ENCODE data around the gene ACP7. TPM values are rescaled to one million over a fixed set of nuclear protein-coding genes. Genes with fewer than 3 reads are reported as not detected.
A peak's percentile ranks its signal among the peaks of the same experiment; 100 is the strongest.

ACP7 gene
- total and polyA plus RNA-seq, 2 of the 4 experiments (the other 2 are of a cell fraction) = not detected

DNA sequence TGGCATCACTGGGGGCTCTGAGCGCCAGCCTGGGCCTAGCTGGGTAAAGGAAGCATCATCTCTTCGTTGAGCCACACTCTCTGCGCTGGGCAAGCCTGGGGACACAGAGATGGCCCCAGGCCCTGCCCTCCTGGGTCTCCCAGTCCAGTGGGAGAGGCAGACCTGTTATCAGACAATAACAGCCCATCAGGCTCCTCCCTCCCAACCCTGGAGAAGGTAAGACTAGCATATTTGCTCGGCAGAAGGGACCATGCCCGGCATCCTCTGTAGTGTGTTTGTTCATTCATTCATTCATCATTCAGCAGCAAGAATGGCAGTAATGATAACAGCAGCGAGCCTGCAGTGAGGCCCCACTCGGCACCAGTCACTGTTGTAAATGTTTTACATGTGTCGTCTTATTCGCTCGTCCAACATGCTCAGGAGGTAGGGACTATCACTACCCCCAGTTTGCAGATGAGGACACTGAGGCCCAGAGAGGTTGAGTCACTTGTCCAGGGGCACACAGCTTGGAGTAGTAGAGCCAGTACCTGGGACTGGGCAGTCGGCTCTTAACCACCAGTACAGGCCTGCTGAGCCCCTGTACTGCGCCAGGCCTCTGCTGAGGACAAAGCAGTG, 74.6 kb downstream of the ACP7 start:
- no peak overlapping the region for H4K91ac ChIP-seq (ENCODE audit: insufficient read depth, low read depth, low read length)
- no TSS peak for BruUV-seq (replicated peaks)
- no peak overlapping the region for H3K4me3 ChIP-seq (ENCODE audit: insufficient read depth, low read depth, low read length)
- in situ Hi-C loops (cut with MboI; ENCODE audit: low sequenced_read_pairs) = no loop called here
- H3K4ac ChIP-seq (ENCODE audit: low read depth, low read length) = no peak overlapping the region
- intact Hi-C loops (cut with micrococcal nuclease) = no loop called here
- no peak overlapping the region for H3K9ac ChIP-seq (ENCODE audit: low read depth, low read length)
- dilution Hi-C loops (cut with HindIII; ENCODE audit: low sequenced_read_pairs, unreplicated experiment) = no loop called here
- ChIA-PET POLR2A (ENCODE audit: unreplicated experiment) (no interaction called here), CTCF (no interaction called here)
- no peak overlapping the region for H2AK5ac ChIP-seq (ENCODE audit: low read depth, low read length)
- no peak for ATAC-seq (ENCODE audit: low read depth)
- H2AK9ac ChIP-seq (replicated peaks; ENCODE audit: low read depth, low read length, poor library complexity) = no peak overlapping the region
- peak overlapping the region; percentile 37 for H2AFZ ChIP-seq (replicated peaks; ENCODE audit: low read length, poor library complexity)
- no peak overlapping the region for H4K8ac ChIP-seq (ENCODE audit: low read depth in 2 of 2, low read length in 2 of 2)
- TF ChIP-seq MAFK (IDR thresholded peaks at IDR 0.05; ENCODE audit: low read depth, low read length) (no peak), SMC3 (IDR thresholded peaks at IDR 0.05; ENCODE audit: low read depth, low read length) (no peak), RCOR1 (IDR thresholded peaks at IDR 0.05; ENCODE audit: insufficient replicate concordance, low read length) (no peak), FOS (IDR thresholded peaks at IDR 0.05; ENCODE audit: low read depth, low read length) (no peak), NFE2L2 (IDR thresholded peaks at IDR 0.05; ENCODE audit: low read depth, low read length) (no peak), CHD1 (IDR thresholded peaks at IDR 0.05; ENCODE audit: low read depth, low read length) (no peak), RFX5 (IDR thresholded peaks at IDR 0.05; ENCODE audit: low read depth, low read length) (no peak), BHLHE40 (IDR thresholded peaks at IDR 0.05; ENCODE audit: low read depth, low read length) (no peak), POLR2A (IDR thresholded peaks at IDR 0.05; ENCODE audit: low read depth, low read length) (no peak), MXI1 (IDR thresholded peaks at IDR 0.05; ENCODE audit: borderline replicate concordance, low read depth, low read length) (no peak), MAZ (IDR thresholded peaks at IDR 0.05; ENCODE audit: borderline replicate concordance, low read depth, low read length) (no peak), RAD21 (IDR thresholded peaks at IDR 0.05; ENCODE audit: low read length) (no peak), CEBPB (IDR thresholded peaks at IDR 0.05; ENCODE audit: low read depth, low read length) (no peak)
- TF ChIP-seq, protein P1, sequence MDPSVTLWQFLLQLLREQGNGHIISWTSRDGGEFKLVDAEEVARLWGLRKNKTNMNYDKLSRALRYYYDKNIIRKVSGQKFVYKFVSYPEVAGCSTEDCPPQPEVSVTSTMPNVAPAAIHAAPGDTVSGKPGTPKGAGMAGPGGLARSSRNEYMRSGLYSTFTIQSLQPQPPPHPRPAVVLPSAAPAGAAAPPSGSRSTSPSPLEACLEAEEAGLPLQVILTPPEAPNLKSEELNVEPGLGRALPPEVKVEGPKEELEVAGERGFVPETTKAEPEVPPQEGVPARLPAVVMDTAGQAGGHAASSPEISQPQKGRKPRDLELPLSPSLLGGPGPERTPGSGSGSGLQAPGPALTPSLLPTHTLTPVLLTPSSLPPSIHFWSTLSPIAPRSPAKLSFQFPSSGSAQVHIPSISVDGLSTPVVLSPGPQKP (IDR thresholded peaks at IDR 0.05; ENCODE audit: borderline replicate concordance, low read depth, low read length) = no peak
- TF ChIP-seq, protein P2, sequence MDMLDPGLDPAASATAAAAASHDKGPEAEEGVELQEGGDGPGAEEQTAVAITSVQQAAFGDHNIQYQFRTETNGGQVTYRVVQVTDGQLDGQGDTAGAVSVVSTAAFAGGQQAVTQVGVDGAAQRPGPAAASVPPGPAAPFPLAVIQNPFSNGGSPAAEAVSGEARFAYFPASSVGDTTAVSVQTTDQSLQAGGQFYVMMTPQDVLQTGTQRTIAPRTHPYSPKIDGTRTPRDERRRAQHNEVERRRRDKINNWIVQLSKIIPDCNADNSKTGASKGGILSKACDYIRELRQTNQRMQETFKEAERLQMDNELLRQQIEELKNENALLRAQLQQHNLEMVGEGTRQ (IDR thresholded peaks at IDR 0.05; ENCODE audit: low read depth, low read length) = no peak
- TF ChIP-seq, protein P3, sequence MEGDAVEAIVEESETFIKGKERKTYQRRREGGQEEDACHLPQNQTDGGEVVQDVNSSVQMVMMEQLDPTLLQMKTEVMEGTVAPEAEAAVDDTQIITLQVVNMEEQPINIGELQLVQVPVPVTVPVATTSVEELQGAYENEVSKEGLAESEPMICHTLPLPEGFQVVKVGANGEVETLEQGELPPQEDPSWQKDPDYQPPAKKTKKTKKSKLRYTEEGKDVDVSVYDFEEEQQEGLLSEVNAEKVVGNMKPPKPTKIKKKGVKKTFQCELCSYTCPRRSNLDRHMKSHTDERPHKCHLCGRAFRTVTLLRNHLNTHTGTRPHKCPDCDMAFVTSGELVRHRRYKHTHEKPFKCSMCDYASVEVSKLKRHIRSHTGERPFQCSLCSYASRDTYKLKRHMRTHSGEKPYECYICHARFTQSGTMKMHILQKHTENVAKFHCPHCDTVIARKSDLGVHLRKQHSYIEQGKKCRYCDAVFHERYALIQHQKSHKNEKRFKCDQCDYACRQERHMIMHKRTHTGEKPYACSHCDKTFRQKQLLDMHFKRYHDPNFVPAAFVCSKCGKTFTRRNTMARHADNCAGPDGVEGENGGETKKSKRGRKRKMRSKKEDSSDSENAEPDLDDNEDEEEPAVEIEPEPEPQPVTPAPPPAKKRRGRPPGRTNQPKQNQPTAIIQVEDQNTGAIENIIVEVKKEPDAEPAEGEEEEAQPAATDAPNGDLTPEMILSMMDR (conservative IDR thresholded peaks at IDR 0.05; ENCODE audit: low read depth, low read length) = no peak
- H3K9me3 ChIP-seq (ENCODE audit: control insufficient read depth, insufficient read depth, low read length) = no peaks in the 10 kb centered on the region
- peaks cover 26% of the 10 kb centered on the region for H3K4me1 ChIP-seq (ENCODE audit: control insufficient read depth, insufficient read depth, low read length)
- no peak overlapping the region for H4K5ac ChIP-seq (ENCODE audit: low read depth, low read length)
- no peak overlapping the region for H2BK120ac ChIP-seq (ENCODE audit: low read depth, low read length)
- no peak overlapping the region for H3K27ac ChIP-seq (ENCODE audit: insufficient read depth, low read length)
- no peaks in the 10 kb centered on the region for H3K27me3 ChIP-seq (ENCODE audit: control insufficient read depth, insufficient read depth, low read length)
- no peak overlapping the region for H3K23ac ChIP-seq (ENCODE audit: low read depth, low read length)
- no peak overlapping the region for H2BK15ac ChIP-seq (ENCODE audit: low read depth, low read length)
- no peak overlapping the region for H3K14ac ChIP-seq (replicated peaks; ENCODE audit: low read depth, low read length)
- no peak overlapping the region for H2BK5ac ChIP-seq (ENCODE audit: low read depth, low read length, poor library complexity, severe bottlenecking)
- no peaks in the 10 kb centered on the region for H3K36me3 ChIP-seq (ENCODE audit: control insufficient read depth, insufficient read depth, low read length)
- no peak overlapping the region for H3K18ac ChIP-seq (ENCODE audit: low read depth, low read length)
- H3K4me2 ChIP-seq (ENCODE audit: low read depth, low read length) = no peak overlapping the region
- peaks cover 43 to 93% of the 10 kb centered on the region in 2 experiments for H3K79me1 ChIP-seq (ENCODE audit: low read depth in 1 of 2, low read length in 2 of 2)
- H3K9me1 ChIP-seq (ENCODE audit: insufficient read depth, low read length) = peaks cover 30% of the 10 kb centered on the region
- no peak for DNase-seq
- H2BK20ac ChIP-seq (ENCODE audit: low read depth, low read length) = no peak overlapping the region
- 51% methylated on average over 2 of the region's 12 CpGs; no CpG with 5 or more reads in 1 of the 2 experiments for WGBS, 2 experiments (ENCODE audit: extremely low coverage in 2 of 2, insufficient read length in 1 of 2)
- peaks cover 60% of the 10 kb centered on the region for H4K20me1 ChIP-seq (ENCODE audit: insufficient read depth, low read length)
- H3K56ac ChIP-seq (ENCODE audit: extremely low read depth, insufficient read depth, low read length) = no peak overlapping the region; the same call in 1 of the 2 replicates
